ENCODE data around the gene MRPS12. TPM values are rescaled to one million over a fixed set of nuclear protein-coding genes. Genes with fewer than 3 reads are reported as not detected.
"Not testable (repeated sequence)": the region's sequence is repeated elsewhere in the genome, so short reads cannot be mapped to it uniquely, and the experiment has no call there.

MRPS12 gene
- total and polyA plus RNA-seq, 9 donors, result 5.5 to 24.1 (median 19.7) TPM

- no peak overlapping the region for H3K4me3 ChIP-seq
- intact Hi-C loops (cut with DNase I), result no loop called here
- TF ChIP-seq EP300 (IDR thresholded peaks at IDR 0.05), result no peak
- TF ChIP-seq CTCF (IDR thresholded peaks at IDR 0.05), result no peak
- no peak for TF ChIP-seq POLR2A (IDR thresholded peaks at IDR 0.05)
- no peaks in the 10 kb centered on the region for H3K36me3 ChIP-seq
- no peak for DNase-seq
- no peaks in the 10 kb centered on the region for H3K4me1 ChIP-seq (ENCODE audit: insufficient read depth)
- H3K27ac ChIP-seq, result no peak overlapping the region
- 61 to 70% (median 63%) methylated on average over 5 of the region's 5 CpGs for WGBS, 3 donors
- no peaks in the 10 kb centered on the region for H3K9me3 ChIP-seq
- H3K27me3 ChIP-seq, result no peaks in the 10 kb centered on the region
Observed at GRCh38 chr19:38939957-38940356, 9.2 kb downstream of the MRPS12 start.

DNA sequence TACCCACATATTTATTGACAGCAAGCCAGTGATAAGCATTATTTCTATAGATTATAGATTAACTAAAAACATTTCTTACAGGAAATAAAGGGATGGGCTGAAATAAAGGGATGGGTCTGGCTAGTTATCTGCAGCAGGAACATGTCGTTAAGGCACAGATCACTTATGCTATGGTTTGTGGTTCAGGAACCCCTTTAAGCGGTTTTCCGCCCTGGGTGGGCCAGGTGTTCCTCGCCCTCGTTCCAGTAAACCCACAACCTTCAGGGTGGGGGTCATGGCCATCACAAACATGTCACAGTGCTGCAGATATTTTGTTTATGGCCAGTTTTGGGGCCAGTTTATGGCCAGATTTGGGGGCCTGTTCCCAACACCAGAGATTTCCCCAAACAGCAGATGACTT is 10.7 kb downstream of the MRPS12 start:
- H3K4me1 ChIP-seq (ENCODE audit: insufficient read depth); intact Hi-C loops (cut with DNase I); H3K36me3 ChIP-seq; H3K9me3 ChIP-seq; H3K27ac ChIP-seq; H3K27me3 ChIP-seq; H3K4me3 ChIP-seq; DNase-seq: not testable (repeated sequence)
- 72 to 77% (median 74%) methylated on average over 5 of the region's 5 CpGs for WGBS, 3 donors

GRCh38 chr19:38941979-38942378 is 11.2 kb downstream of the MRPS12 start:
- Histone ChIP-seq H3K27ac (no peak overlapping the region), H3K27me3 (no peaks in the 10 kb centered on the region), H3K4me1 (ENCODE audit: insufficient read depth) (no peaks in the 10 kb centered on the region), H3K4me3 (no peak overlapping the region), H3K36me3 (no peaks in the 10 kb centered on the region), H3K9me3 (no peaks in the 10 kb centered on the region)
- intact Hi-C loops (cut with DNase I), result no loop called here
- TF ChIP-seq CTCF (IDR thresholded peaks at IDR 0.05), result no peak
- TF ChIP-seq POLR2A (IDR thresholded peaks at IDR 0.05), result no peak
- no peak for TF ChIP-seq EP300 (IDR thresholded peaks at IDR 0.05)
- 59 to 74% (median 71%) methylated on average over 2 of the region's 2 CpGs for WGBS, 3 donors
- no peak for DNase-seq

- intact Hi-C loops (cut with DNase I), result no loop called here
- WGBS, 3 donors, result 81 to 89% (median 85%) methylated on average over 20 of the region's 20 CpGs
- DNase-seq, result peak in 1 of 5 donors; percentile 29
Observed at GRCh38 chr19:38942471-38943181, 11.9 kb downstream of the MRPS12 start.

More at GRCh38 chr19:38942471-38943181, 11.9 kb downstream of the MRPS12 start:
- H3K36me3 ChIP-seq, result no peaks in the 10 kb centered on the region
- H3K27me3 ChIP-seq, result no peaks in the 10 kb centered on the region
- H3K4me3 ChIP-seq, result no peak overlapping the region
- H3K4me1 ChIP-seq (ENCODE audit: insufficient read depth), result no peaks in the 10 kb centered on the region
- H3K9me3 ChIP-seq, result no peaks in the 10 kb centered on the region
- H3K27ac ChIP-seq, result no peak overlapping the region
- TF ChIP-seq EP300 (IDR thresholded peaks at IDR 0.05) (no peak), POLR2A (IDR thresholded peaks at IDR 0.05) (no peak), CTCF (IDR thresholded peaks at IDR 0.05) (no peak)

Data from ovary (tissue), 9 donors.